ENCODE results near the gene NPTX1. TPM values are rescaled to one million over a fixed set of nuclear protein-coding genes. Genes with fewer than 3 reads are reported as not detected.

NPTX1 gene
- total RNA-seq, 1 experiment from 2014 or later = 0.32 TPM

DNA sequence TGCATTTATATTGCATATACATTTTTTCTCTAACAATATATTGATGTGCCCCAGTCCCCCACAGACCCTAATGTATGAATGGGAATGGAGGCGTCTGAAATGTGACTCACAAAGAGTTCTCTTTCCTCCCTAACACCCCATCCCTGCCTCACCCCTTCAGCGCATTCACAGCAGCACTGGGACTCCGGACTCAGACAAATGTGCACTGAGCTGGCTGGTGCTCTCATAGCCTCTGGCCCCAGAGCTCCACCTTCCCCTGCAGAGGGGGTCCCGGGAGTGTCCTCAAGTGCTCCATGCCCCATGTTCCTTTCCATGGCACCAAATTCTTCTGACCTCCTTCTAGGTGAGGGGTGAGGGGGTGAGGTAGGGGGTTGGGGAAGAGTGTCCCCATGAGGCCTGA lies 20.6 kb downstream of the NPTX1 start:
- Histone ChIP-seq H3K4me3 (no peak overlapping the region), H3K9me3 (replicated peaks) (0 out of 2 replicates have a peak, but pooled peaks cover 3% of the 10 kb centered on the region), H3K4me1 (replicated peaks) (peaks cover 24% of the 10 kb centered on the region), H3K27me3 (replicated peaks) (peaks cover 16% of the 10 kb centered on the region), H3K27ac (no peak overlapping the region), H3K36me3 (peaks cover 8% of the 10 kb centered on the region)
- no peak for DNase-seq (ENCODE audit: low read depth in 1 of 2, low spot score in 2 of 2)

DNA sequence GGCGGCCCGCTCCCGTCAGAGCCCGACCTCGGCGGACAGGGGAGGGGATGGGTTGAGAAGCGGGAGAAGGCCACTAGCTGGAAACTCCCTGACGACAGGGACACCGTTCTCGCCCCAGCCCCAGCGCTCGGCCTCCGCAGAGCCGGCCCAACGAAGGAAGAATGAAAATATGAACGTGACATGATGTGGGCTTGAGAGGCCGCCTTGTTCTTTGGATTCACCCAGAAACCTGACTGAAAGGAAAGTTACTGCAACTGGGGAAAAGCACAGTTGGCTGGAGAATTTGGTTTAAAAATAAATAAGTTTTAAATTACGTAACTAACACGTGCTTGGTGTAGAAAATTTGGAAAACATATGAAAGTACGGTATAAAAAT lies 21.1 kb downstream of the NPTX1 start:
- peak in 1 of 2 experiments; percentile 79 for DNase-seq (ENCODE audit: low read depth in 1 of 2, low spot score in 2 of 2)
- Histone ChIP-seq H3K27me3 (replicated peaks) (peaks cover 13% of the 10 kb centered on the region), H3K9me3 (replicated peaks) (0 out of 2 replicates have a peak, but pooled peaks cover 3% of the 10 kb centered on the region), H3K4me3 (peak overlapping the region; percentile 71), H3K36me3 (peaks cover 8% of the 10 kb centered on the region), H3K27ac (peak overlapping the region; percentile 89), H3K4me1 (replicated peaks) (peaks cover 29% of the 10 kb centered on the region)

DNA sequence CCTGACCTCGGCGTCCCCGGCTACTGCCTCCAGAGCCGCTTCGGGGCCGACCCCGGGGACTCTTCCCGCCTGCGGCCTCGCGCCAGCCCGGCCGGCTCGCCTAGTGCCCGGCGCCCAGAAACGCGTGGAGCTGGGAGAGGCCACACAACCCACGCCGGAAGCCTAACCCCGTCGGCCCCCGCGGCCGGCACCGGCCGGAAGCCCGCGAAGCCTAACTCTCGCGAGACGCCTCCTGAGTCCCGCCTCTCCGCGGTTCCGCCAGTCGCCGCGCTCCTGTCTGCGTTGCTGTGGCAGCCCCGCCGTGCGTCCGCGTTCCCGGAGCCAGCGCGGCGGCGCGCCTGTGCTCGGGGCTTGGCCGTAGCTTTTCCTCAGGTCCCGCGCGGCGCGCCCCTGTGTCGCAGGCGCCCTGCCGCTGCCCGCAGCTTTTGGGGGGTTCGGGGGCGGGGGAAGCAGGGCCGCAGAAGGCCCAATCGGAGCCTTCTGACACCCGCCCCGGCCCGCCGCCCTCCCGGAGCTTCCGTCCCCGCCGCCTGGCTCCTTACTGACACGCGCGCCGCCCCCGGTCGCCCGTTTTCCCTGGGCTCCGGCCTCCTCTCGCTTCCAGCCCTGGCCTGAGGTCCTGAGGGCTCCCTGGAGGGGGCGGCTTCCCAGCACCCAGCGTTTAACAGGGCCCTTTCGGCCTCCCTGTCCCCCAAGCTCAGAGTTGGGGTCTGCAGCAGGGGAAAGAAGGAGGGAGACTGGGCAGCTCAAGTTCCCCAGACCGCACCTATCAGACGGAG lies 21.7 kb downstream of the NPTX1 start:
- peaks cover 35% of the 10 kb centered on the region for H3K4me1 ChIP-seq (replicated peaks)
- H3K9me3 ChIP-seq (replicated peaks) = 0 out of 2 replicates have a peak, but pooled peaks cover 3% of the 10 kb centered on the region
- peak; percentile 97 to 99 for DNase-seq (ENCODE audit: low read depth in 1 of 2, low spot score in 2 of 2)
- peaks cover 8% of the 10 kb centered on the region for H3K36me3 ChIP-seq
- peak overlapping the region; percentile 71 for H3K4me3 ChIP-seq
- H3K27ac ChIP-seq = peak overlapping the region; percentile 89
- peaks cover 7% of the 10 kb centered on the region for H3K27me3 ChIP-seq (replicated peaks)

DNA sequence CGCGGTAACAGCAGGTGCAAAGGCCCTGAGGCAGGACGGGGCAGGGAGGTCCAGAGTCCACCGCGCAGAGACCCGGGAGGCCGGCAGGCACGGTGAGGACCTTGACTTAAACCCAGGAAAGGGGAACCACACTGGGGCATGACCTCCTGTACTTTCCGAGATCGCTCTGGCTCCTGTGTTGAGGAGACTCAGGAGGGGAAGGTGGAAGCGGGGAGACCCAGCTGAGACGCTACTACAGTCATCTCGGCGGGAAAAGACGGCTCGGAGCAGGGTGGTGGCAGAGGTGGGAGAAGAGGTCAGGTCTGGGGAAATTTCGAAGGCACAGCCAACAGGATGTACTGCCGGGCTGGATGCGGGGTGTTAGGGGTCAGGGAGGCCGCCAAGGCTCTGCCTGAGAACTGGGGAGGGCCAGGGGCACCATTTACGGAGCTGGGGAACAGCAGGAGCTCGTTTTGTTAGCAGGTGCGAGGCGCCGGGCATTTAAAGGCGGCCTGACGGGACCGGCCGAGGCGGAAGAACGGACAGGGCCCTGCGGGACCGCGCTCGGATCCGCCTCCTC lies 22.3 kb downstream of the NPTX1 start:
- Histone ChIP-seq H3K36me3 (peaks cover 8% of the 10 kb centered on the region), H3K27ac (peak overlapping the region; percentile 89), H3K27me3 (replicated peaks) (peaks cover under 1% of the 10 kb centered on the region), H3K9me3 (replicated peaks) (0 out of 2 replicates have a peak, but pooled peaks cover 3% of the 10 kb centered on the region), H3K4me1 (replicated peaks) (peaks cover 39% of the 10 kb centered on the region), H3K4me3 (peak overlapping the region; percentile 71)
- DNase-seq (ENCODE audit: low read depth in 1 of 2, low spot score in 2 of 2) = no peak

DNA sequence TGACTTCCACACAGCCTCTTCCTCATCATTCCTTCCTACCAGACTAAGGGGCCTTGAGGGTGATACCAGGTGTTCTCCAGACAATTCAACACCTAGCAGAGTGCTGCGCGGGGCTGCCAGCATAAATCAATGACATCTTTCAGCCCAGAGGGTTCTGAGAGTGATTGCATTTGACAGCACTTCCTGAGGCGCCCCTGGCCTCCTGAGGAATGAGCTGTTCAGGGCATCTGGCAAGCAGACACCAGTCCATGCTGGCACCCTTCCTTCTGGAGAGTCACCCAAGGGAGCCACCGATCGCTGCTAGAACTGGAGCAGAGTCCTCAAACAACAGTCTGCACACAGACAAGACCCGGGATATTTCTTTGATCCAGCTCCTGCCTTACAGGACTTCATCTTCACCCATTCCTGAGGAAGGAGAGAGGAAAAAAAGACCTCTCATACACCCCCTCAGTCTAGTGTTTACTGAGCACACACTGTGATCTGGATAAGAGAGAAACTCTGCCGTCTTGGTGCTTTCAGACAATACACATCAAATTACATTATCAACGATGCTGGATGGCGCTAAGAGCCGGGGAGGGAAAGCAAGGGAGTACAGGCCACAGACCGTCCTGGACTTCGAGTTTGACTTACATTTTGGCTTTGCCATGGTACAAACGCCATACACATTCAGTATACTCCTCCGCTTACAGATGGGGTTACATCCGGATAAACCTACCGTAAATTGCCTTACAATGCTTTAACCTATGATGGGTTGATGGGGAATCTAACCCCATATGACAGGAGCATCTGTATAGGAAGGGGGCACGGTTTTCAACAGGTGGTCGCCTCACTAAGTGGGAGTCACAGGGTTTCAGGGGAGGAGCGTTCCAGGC lies 23.0 kb downstream of the NPTX1 start:
- H3K9me3 ChIP-seq (replicated peaks) = 0 out of 2 replicates have a peak, but pooled peaks cover 3% of the 10 kb centered on the region
- peaks cover 39% of the 10 kb centered on the region for H3K4me1 ChIP-seq (replicated peaks)
- H3K36me3 ChIP-seq = peaks cover 8% of the 10 kb centered on the region
- H3K27ac ChIP-seq = no peak overlapping the region
- DNase-seq (ENCODE audit: low read depth in 1 of 2, low spot score in 2 of 2) = no peak
- peak overlapping the region; percentile 71 for H3K4me3 ChIP-seq
- no peaks in the 10 kb centered on the region; the same call in 1 of the 2 replicates for H3K27me3 ChIP-seq (replicated peaks)

DNA sequence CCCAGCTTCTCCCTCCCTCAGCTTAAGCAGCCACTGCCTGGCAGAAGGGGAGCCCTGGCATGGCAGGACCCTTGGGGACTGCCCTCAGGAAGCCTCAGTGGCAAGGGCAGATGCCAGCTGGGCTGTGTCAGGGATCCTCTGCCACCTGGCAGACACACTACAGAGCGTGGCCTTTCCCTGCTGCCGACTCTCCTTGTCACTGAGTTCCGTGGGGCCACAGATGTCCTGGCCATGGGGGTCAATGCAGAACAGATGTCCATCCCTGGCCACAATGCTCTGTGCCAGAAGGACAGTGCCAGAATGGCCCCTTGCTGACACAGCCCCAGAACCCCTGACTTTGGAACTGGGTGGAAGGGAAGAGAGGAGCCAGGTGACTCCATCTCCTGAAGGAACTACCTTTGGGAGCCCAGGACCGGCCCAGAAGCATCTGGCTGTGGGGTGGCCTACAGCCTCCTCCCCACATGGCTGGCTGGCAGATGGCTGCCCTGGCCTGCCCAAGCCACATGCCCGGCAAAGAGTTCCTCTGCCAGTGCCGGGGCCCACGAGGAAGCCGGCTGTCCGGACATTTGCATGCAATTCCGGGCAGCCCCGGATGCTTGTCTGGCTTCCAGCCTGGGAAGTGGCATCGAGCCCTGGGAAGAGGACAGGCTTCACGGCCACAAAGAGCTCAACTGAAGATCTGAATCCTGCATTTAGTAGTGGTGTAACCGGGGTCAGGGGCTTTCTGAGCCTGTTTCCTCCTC lies 24.1 kb downstream of the NPTX1 start:
- H3K36me3 ChIP-seq = peaks cover 8% of the 10 kb centered on the region
- peaks cover 39% of the 10 kb centered on the region for H3K4me1 ChIP-seq (replicated peaks)
- H3K27me3 ChIP-seq (replicated peaks) = no peaks in the 10 kb centered on the region
- H3K9me3 ChIP-seq (replicated peaks) = 0 out of 2 replicates have a peak, but pooled peaks cover 3% of the 10 kb centered on the region
- no peak overlapping the region for H3K4me3 ChIP-seq
- DNase-seq (ENCODE audit: low read depth in 1 of 2, low spot score in 2 of 2) = no peak
- no peak overlapping the region for H3K27ac ChIP-seq

DNA sequence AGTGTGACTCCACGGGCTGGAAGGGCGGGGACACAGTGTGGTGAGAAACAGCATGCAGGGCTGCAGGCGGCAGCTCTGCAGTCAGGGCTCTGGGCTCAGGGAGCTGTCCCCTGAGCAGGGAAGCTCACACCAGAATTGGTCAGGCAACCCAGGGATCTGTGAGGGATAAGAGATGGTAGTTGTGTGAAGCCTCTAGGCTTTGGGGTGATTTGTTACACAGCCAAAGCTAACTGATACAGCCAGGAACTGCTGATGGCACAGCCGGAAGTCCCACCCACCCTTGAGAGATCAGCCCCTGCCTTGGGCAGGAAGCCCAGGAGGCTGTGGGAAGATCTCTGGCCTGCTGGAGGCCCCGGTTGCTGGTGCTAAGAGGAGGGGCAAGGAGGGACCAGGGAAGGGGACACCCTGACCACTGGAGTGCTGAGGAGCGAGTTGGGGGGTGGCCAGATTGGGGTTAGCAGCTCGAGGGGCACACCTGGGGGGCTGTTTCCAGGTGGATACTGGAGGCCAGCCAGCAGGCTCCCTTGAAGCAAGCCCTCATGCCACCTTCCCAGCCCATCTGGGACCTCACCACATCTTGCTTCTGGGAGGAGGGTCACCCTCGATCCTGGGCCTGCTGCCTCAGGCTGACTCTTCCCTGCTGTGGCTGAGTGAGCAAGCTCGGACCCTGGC lies 25.2 kb downstream of the NPTX1 start:
- DNase-seq (ENCODE audit: low read depth in 1 of 2, low spot score in 2 of 2) = no peak
- no peak overlapping the region for H3K27ac ChIP-seq

DNA sequence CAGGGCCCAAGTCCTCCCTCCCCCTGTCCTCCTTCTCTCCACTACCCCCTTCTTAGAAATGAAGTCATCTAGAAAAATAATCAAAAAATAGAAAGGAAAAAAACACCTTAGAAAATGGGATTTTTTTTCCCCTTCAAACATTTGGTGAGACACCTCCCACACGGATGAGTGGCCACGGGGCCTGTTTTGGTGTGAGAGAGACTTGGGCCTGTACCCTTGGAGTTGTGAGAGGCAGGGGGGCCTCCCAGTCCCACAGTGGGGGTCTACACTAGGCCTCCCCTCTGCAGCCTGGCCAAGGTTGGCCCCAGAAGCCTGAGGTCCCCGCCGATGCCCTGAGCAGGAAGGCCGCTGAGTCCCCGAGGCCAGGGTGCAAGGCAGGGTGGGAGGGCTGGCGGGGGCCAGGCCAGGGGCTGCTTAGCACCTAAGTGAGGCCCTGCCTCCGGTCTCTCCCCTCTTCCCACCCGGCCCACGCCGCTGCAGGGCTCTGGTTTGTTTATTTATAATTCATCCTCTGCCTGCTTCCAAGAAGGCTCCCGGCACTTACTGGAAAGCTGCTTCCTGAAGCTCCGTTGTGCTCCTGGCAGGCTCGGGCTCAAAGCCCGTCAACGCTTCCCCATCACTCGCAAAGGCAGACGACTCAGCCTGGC lies 26.4 kb downstream of the NPTX1 start:
- Histone ChIP-seq H3K27me3 (replicated peaks) (no peaks in the 10 kb centered on the region), H3K27ac (no peak overlapping the region), H3K4me3 (no peak overlapping the region), H3K36me3 (peaks cover 8% of the 10 kb centered on the region), H3K4me1 (replicated peaks) (peaks cover 40% of the 10 kb centered on the region), H3K9me3 (replicated peaks) (0 out of 2 replicates have a peak, but pooled peaks cover 3% of the 10 kb centered on the region)
- peak; percentile 50 to 72 for DNase-seq (ENCODE audit: low read depth in 1 of 2, low spot score in 2 of 2)

More for the DNA sequence above, 25.2 kb downstream of the NPTX1 start:
- Histone ChIP-seq H3K27me3 (replicated peaks) (no peaks in the 10 kb centered on the region), H3K4me3 (no peak overlapping the region), H3K4me1 (replicated peaks) (peaks cover 47% of the 10 kb centered on the region), H3K9me3 (replicated peaks) (0 out of 2 replicates have a peak, but pooled peaks cover 3% of the 10 kb centered on the region), H3K36me3 (peaks cover 8% of the 10 kb centered on the region)

DNA sequence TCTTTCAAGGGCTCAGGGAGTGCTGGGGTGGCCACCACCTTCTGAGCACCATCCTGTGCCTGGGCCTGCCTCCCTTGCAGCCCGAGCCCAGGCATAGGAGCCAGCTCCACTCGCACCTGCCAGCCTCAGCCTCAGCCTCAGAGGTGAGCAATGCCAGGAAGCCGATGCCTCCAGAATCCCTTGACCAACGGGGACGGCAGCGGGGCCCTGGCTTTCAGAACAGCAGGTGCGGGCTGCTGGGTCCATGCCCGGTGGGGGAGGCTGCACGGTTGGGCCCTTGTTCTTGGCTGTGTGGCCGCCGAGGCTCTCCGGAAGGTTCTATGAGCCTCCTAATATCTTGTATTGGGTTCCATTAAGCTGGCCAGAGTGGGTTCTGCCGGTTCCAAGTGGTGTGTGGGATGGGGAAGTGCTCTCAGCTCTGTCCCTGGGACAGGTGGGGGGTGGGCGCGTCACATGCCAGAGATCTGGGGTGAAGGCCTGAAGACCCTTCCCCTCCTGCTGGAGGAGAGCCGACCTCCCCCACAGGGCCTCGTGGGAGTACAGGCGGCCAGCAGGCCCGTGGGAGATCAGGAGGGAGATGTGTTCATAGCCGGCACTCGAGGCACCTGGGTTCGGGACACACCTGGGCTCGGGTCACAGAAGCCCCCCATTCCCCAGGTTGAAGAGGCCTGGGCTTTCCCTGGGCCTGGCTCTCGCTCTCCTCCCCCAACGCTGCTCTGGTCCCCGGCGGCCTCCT lies 27.0 kb downstream of the NPTX1 start:
- no peaks in the 10 kb centered on the region for H3K27me3 ChIP-seq (replicated peaks)
- peaks cover 38% of the 10 kb centered on the region for H3K4me1 ChIP-seq (replicated peaks)
- 0 out of 2 replicates have a peak, but pooled peaks cover 3% of the 10 kb centered on the region for H3K9me3 ChIP-seq (replicated peaks)
- H3K27ac ChIP-seq = no peak overlapping the region
- no peak for DNase-seq (ENCODE audit: low read depth in 1 of 2, low spot score in 2 of 2)
- peaks cover 6% of the 10 kb centered on the region for H3K36me3 ChIP-seq
- H3K4me3 ChIP-seq = no peak overlapping the region

DNA sequence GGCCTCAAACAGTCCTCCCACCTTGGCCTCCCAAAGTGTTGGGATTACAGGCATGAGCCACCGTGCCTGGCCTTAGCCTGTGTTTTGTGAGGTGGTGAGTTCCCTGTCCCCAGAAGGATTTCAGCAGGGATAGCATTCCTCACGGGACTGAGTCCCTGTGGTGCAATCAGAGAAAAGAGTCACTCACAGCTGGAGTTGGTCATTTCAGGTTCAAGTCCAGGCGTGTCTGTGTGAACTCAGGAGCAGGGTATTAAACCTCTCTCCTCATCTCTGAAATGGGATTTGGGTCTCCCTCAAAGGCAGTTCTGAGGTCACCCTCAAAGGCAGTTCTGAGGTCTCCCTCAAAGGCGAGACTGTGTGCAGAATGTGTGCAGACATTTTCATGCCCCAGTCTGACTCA lies 28.6 kb downstream of the NPTX1 start:
- no peak for DNase-seq (ENCODE audit: low read depth in 1 of 2, low spot score in 2 of 2)
- peaks cover 29% of the 10 kb centered on the region for H3K4me1 ChIP-seq (replicated peaks)
- H3K27me3 ChIP-seq (replicated peaks) = no peaks in the 10 kb centered on the region; the same call in 1 of the 2 replicates

DNA sequence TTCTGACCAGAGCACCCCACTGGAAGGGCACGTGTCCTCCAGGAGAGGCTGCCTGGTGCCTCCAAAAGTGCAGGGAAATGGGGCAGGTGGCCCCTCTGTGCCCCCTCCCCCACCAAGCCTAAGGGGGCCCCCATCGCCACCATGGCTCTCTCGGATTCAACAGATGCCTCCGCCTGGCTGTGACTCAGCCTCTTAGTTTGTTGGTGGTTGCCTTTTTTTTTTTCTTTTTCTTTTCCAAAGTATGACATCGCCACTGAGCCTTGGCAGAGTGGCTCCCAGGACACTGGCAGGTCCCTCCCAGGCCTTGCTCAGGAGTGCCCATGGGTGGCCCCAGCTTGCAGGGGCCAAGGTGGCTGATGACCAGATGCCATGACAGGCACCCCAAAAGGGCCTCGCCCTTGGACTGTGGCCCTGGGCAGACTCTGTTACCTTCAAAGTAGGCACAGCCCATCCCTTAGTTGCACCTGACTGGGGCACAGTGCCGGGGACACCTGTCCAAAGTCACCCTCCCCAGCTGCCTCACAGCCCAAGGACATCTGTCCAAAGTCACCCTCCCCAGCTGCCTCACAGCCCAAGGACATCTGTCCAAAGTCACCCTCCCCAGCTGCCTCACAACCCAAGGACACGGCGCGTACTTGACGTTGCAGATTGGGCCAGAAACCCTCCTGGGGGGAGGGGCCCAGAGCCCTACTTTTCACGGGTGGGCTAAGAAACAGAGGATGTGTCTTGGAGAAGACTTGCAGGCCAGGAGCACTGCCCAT lies 29.6 kb downstream of the NPTX1 start:
- H3K4me1 ChIP-seq (replicated peaks) = peaks cover 29% of the 10 kb centered on the region
- H3K4me3 ChIP-seq = no peak overlapping the region
- no peaks in the 10 kb centered on the region for H3K36me3 ChIP-seq
- no peak overlapping the region for H3K27ac ChIP-seq
- DNase-seq (ENCODE audit: low read depth in 1 of 2, low spot score in 2 of 2) = no peak
- H3K27me3 ChIP-seq (replicated peaks) = no peaks in the 10 kb centered on the region; the same call in 1 of the 2 replicates
- no peaks in the 10 kb centered on the region for H3K9me3 ChIP-seq (replicated peaks)

More for the DNA sequence above, 28.6 kb downstream of the NPTX1 start:
- H3K36me3 ChIP-seq = no peaks in the 10 kb centered on the region
- no peaks in the 10 kb centered on the region for H3K9me3 ChIP-seq (replicated peaks)
- no peak overlapping the region for H3K4me3 ChIP-seq
- H3K27ac ChIP-seq = no peak overlapping the region

Measured in SJSA1 (cell line).